ENCODE measurements around the gene CDYL2. TPM values are rescaled to one million over a fixed set of nuclear protein-coding genes. Genes with fewer than 3 reads are reported as not detected.

The CDYL2 gene
- total RNA-seq, 1 experiment from 2014 or later = 2.5 TPM

- DNase-seq (ENCODE audit: low read depth in 1 of 2, low spot score in 2 of 2) = no peak
- Histone ChIP-seq H3K36me3 (no peaks in the 10 kb centered on the region), H3K9me3 (replicated peaks) (no peaks in the 10 kb centered on the region), H3K27ac (no peak overlapping the region), H3K4me1 (replicated peaks) (no peaks in the 10 kb centered on the region), H3K4me3 (no peak overlapping the region), H3K27me3 (replicated peaks) (no peaks in the 10 kb centered on the region)
Measured at GRCh38 chr16:80680046-80680445, 124.4 kb downstream of the CDYL2 start.

GRCh38 chr16:80674884-80675283 is 129.5 kb downstream of the CDYL2 start:
- Histone ChIP-seq H3K27me3 (replicated peaks) (no peaks in the 10 kb centered on the region), H3K4me3 (no peak overlapping the region), H3K4me1 (replicated peaks) (no peaks in the 10 kb centered on the region), H3K36me3 (no peaks in the 10 kb centered on the region), H3K27ac (no peak overlapping the region), H3K9me3 (replicated peaks) (no peaks in the 10 kb centered on the region; the same call in 1 of the 2 replicates)
- DNase-seq (ENCODE audit: low read depth in 1 of 2, low spot score in 2 of 2) = no peak

GRCh38 chr16:80672379-80672778 is 132.0 kb downstream of the CDYL2 start:
- H3K9me3 ChIP-seq (replicated peaks) = no peaks in the 10 kb centered on the region; the same call in 1 of the 2 replicates
- no peak for DNase-seq (ENCODE audit: low read depth in 1 of 2, low spot score in 2 of 2)
- no peaks in the 10 kb centered on the region for H3K4me1 ChIP-seq (replicated peaks)
- no peaks in the 10 kb centered on the region for H3K27me3 ChIP-seq (replicated peaks)
- no peak overlapping the region for H3K4me3 ChIP-seq
- no peaks in the 10 kb centered on the region for H3K36me3 ChIP-seq
- H3K27ac ChIP-seq = no peak overlapping the region

GRCh38 chr16:80671281-80671849 is 133.0 kb downstream of the CDYL2 start:
- no peaks in the 10 kb centered on the region; the same call in 1 of the 2 replicates for H3K9me3 ChIP-seq (replicated peaks)

GRCh38 chr16:80670170-80670865 is 134.1 kb downstream of the CDYL2 start:
- Histone ChIP-seq H3K36me3 (no peaks in the 10 kb centered on the region), H3K9me3 (replicated peaks) (no peaks in the 10 kb centered on the region; the same call in 1 of the 2 replicates), H3K4me1 (replicated peaks) (no peaks in the 10 kb centered on the region), H3K27ac (no peak overlapping the region), H3K27me3 (replicated peaks) (no peaks in the 10 kb centered on the region), H3K4me3 (no peak overlapping the region)
- DNase-seq (ENCODE audit: low read depth in 1 of 2, low spot score in 2 of 2) = no peak

More at GRCh38 chr16:80671281-80671849, 133.0 kb downstream of the CDYL2 start:
- Histone ChIP-seq H3K36me3 (no peaks in the 10 kb centered on the region), H3K27ac (no peak overlapping the region), H3K4me3 (no peak overlapping the region), H3K4me1 (replicated peaks) (no peaks in the 10 kb centered on the region), H3K27me3 (replicated peaks) (no peaks in the 10 kb centered on the region)
- no peak for DNase-seq (ENCODE audit: low read depth in 1 of 2, low spot score in 2 of 2)

- H3K9me3 ChIP-seq (replicated peaks) = no peaks in the 10 kb centered on the region; the same call in 1 of the 2 replicates
- no peaks in the 10 kb centered on the region for H3K27me3 ChIP-seq (replicated peaks)
- H3K27ac ChIP-seq = no peak overlapping the region
- no peaks in the 10 kb centered on the region for H3K36me3 ChIP-seq
- no peak overlapping the region for H3K4me3 ChIP-seq
- DNase-seq (ENCODE audit: low read depth in 1 of 2, low spot score in 2 of 2) = no peak
- no peaks in the 10 kb centered on the region for H3K4me1 ChIP-seq (replicated peaks)
Measured at GRCh38 chr16:80669673-80670072, 134.7 kb downstream of the CDYL2 start.

- Histone ChIP-seq H3K4me1 (replicated peaks) (no peaks in the 10 kb centered on the region), H3K27me3 (replicated peaks) (no peaks in the 10 kb centered on the region), H3K27ac (no peak overlapping the region), H3K4me3 (no peak overlapping the region), H3K9me3 (replicated peaks) (no peaks in the 10 kb centered on the region; the same call in 1 of the 2 replicates), H3K36me3 (no peaks in the 10 kb centered on the region)
- no peak for DNase-seq (ENCODE audit: low read depth in 1 of 2, low spot score in 2 of 2)
Measured at GRCh38 chr16:80667925-80668324, 136.5 kb downstream of the CDYL2 start.

- no peak for DNase-seq (ENCODE audit: low read depth in 1 of 2, low spot score in 2 of 2)
- H3K4me1 ChIP-seq (replicated peaks) = no peaks in the 10 kb centered on the region
Measured at GRCh38 chr16:80667251-80667560, 137.2 kb downstream of the CDYL2 start.

GRCh38 chr16:80666378-80667250 is 137.8 kb downstream of the CDYL2 start:
- Histone ChIP-seq H3K36me3 (no peaks in the 10 kb centered on the region), H3K4me1 (replicated peaks) (no peaks in the 10 kb centered on the region), H3K27ac (no peak overlapping the region), H3K4me3 (no peak overlapping the region), H3K9me3 (replicated peaks) (no peaks in the 10 kb centered on the region), H3K27me3 (replicated peaks) (no peaks in the 10 kb centered on the region)
- no peak for DNase-seq (ENCODE audit: low read depth in 1 of 2, low spot score in 2 of 2)

More at GRCh38 chr16:80667251-80667560, 137.2 kb downstream of the CDYL2 start:
- H3K9me3 ChIP-seq (replicated peaks) = no peaks in the 10 kb centered on the region
- no peaks in the 10 kb centered on the region for H3K36me3 ChIP-seq
- no peak overlapping the region for H3K4me3 ChIP-seq
- H3K27me3 ChIP-seq (replicated peaks) = no peaks in the 10 kb centered on the region
- no peak overlapping the region for H3K27ac ChIP-seq

- Histone ChIP-seq H3K36me3 (no peaks in the 10 kb centered on the region), H3K4me3 (no peak overlapping the region), H3K27me3 (replicated peaks) (no peaks in the 10 kb centered on the region), H3K27ac (no peak overlapping the region), H3K4me1 (replicated peaks) (no peaks in the 10 kb centered on the region), H3K9me3 (replicated peaks) (no peaks in the 10 kb centered on the region)
- DNase-seq (ENCODE audit: low read depth in 1 of 2, low spot score in 2 of 2) = no peak
Measured at GRCh38 chr16:80665356-80665755, 139.0 kb downstream of the CDYL2 start.

- Histone ChIP-seq H3K4me1 (replicated peaks) (no peaks in the 10 kb centered on the region), H3K27ac (no peak overlapping the region), H3K9me3 (replicated peaks) (no peaks in the 10 kb centered on the region), H3K4me3 (no peak overlapping the region), H3K27me3 (replicated peaks) (no peaks in the 10 kb centered on the region), H3K36me3 (no peaks in the 10 kb centered on the region)
- no peak for DNase-seq (ENCODE audit: low read depth in 1 of 2, low spot score in 2 of 2)
Measured at GRCh38 chr16:80664786-80665185, 139.6 kb downstream of the CDYL2 start.

- Histone ChIP-seq H3K27me3 (replicated peaks) (no peaks in the 10 kb centered on the region), H3K36me3 (no peaks in the 10 kb centered on the region), H3K9me3 (replicated peaks) (no peaks in the 10 kb centered on the region), H3K27ac (no peak overlapping the region), H3K4me3 (no peak overlapping the region), H3K4me1 (replicated peaks) (no peaks in the 10 kb centered on the region)
- no peak for DNase-seq (ENCODE audit: low read depth in 1 of 2, low spot score in 2 of 2)
Measured at GRCh38 chr16:80664226-80664625, 140.2 kb downstream of the CDYL2 start.

- no peak for DNase-seq (ENCODE audit: low read depth in 1 of 2, low spot score in 2 of 2)
- no peaks in the 10 kb centered on the region for H3K4me1 ChIP-seq (replicated peaks)
- no peak overlapping the region for H3K27ac ChIP-seq
- H3K27me3 ChIP-seq (replicated peaks) = no peaks in the 10 kb centered on the region
- no peak overlapping the region for H3K4me3 ChIP-seq
- peaks cover 5% of the 10 kb centered on the region; the same call in 1 of the 2 replicates for H3K9me3 ChIP-seq (replicated peaks)
- no peaks in the 10 kb centered on the region for H3K36me3 ChIP-seq
Measured at GRCh38 chr16:80663078-80663477, 141.3 kb downstream of the CDYL2 start.

- Histone ChIP-seq H3K9me3 (replicated peaks) (peaks cover 5% of the 10 kb centered on the region; the same call in 1 of the 2 replicates), H3K27me3 (replicated peaks) (no peaks in the 10 kb centered on the region), H3K4me1 (replicated peaks) (no peaks in the 10 kb centered on the region), H3K36me3 (no peaks in the 10 kb centered on the region), H3K27ac (no peak overlapping the region), H3K4me3 (no peak overlapping the region)
- no peak for DNase-seq (ENCODE audit: low read depth in 1 of 2, low spot score in 2 of 2)
Measured at GRCh38 chr16:80659865-80660264, 144.5 kb downstream of the CDYL2 start.

All from SJSA1 (cell line).